SK-N-SH (cell line): ENCODE results near the gene IWS1.

Source experiments
- CHD2 ChIP-seq: fragments of 150-350 bp; IDR thresholded peaks from 2 replicates; pipeline ENCODE4 v1.6.1; 2018; ENCODE audit warnings: low read length; ENCODE audit not compliant: partially characterized antibody
- FOXM1 ChIP-seq: IDR thresholded peaks from 2 replicates; pipeline ENCODE4 v1.4.0; 2012; ENCODE audit warnings: low read depth, mild to moderate bottlenecking
- NRF1 ChIP-seq: IDR thresholded peaks from 2 replicates; pipeline ENCODE4 v1.6.1; 2012; ENCODE audit warnings: low read depth, mild to moderate bottlenecking, low read length
- RFX5 ChIP-seq: IDR thresholded peaks from 2 replicates; pipeline ENCODE4 v1.6.1; 2012; ENCODE audit warnings: mild to moderate bottlenecking, improper control_type of control experiment, low read length
- RXRA ChIP-seq: IDR thresholded peaks from 2 replicates; pipeline ENCODE4 v1.4.0; 2012; ENCODE audit warnings: low read depth, mild to moderate bottlenecking, borderline replicate concordance
- SIN3A ChIP-seq: IDR thresholded peaks from 2 replicates; pipeline ENCODE4 v1.6.1; 2012; ENCODE audit warnings: low read depth, mild to moderate bottlenecking, low read length, moderate library complexity, borderline replicate concordance
- SMC3 ChIP-seq: IDR thresholded peaks from 2 replicates; pipeline ENCODE4 v1.6.1; 2012; ENCODE audit warnings: low read depth, low read length, improper control_type of control experiment
- YY1 ChIP-seq: IDR thresholded peaks from 2 replicates; pipeline ENCODE4 v1.4.0; 2012; ENCODE audit warnings: low read depth, mild to moderate bottlenecking
- TF ChIP-seq, protein P1 (sequence below): IDR thresholded peaks from 2 replicates; pipeline ENCODE4 v1.4.0; 2012; ENCODE audit warnings: low read depth, borderline replicate concordance
- TF ChIP-seq, protein P2 (sequence below): fragments of 200-600 bp; sonication (generic); IDR thresholded peaks from 2 replicates; pipeline ENCODE4 v1.6.1; 2017; ENCODE audit warnings: antibody characterized with exemption, mild to moderate bottlenecking, moderate library complexity
- TF ChIP-seq, protein P3 (sequence below): IDR thresholded peaks from 2 replicates; pipeline ENCODE4 v1.4.0; 2012; ENCODE audit warnings: low read depth, borderline replicate concordance

DNA sequence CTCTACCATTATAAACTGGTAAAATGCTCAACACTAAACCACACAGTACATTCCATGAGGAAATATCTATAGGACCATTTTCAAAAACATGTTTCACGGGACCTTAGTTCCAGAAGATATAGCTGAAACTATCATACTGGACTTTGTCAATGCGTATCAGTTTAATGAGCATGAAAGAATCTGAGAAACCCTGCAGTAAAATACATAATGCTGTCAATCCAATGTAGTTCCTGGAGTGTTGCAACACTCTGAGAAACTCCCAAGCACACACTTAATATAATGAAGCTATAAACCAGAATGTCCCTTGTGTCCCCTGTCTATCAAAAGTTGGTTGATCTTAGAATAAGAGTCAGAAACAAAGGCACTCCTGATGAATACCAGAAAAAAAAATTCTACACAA lies 16.2 kb downstream of the IWS1 start:
- TF ChIP-seq SIN3A (no peak), RFX5 (no peak), FOXM1 (no peak), SMC3 (no peak), NRF1 (no peak), CHD2 (no peak), YY1 (no peak), RXRA (no peak)
- TF ChIP-seq, protein P1, sequence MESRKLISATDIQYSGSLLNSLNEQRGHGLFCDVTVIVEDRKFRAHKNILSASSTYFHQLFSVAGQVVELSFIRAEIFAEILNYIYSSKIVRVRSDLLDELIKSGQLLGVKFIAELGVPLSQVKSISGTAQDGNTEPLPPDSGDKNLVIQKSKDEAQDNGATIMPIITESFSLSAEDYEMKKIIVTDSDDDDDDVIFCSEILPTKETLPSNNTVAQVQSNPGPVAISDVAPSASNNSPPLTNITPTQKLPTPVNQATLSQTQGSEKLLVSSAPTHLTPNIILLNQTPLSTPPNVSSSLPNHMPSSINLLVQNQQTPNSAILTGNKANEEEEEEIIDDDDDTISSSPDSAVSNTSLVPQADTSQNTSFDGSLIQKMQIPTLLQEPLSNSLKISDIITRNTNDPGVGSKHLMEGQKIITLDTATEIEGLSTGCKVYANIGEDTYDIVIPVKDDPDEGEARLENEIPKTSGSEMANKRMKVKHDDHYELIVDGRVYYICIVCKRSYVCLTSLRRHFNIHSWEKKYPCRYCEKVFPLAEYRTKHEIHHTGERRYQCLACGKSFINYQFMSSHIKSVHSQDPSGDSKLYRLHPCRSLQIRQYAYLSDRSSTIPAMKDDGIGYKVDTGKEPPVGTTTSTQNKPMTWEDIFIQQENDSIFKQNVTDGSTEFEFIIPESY = no peak
- TF ChIP-seq, protein P2, sequence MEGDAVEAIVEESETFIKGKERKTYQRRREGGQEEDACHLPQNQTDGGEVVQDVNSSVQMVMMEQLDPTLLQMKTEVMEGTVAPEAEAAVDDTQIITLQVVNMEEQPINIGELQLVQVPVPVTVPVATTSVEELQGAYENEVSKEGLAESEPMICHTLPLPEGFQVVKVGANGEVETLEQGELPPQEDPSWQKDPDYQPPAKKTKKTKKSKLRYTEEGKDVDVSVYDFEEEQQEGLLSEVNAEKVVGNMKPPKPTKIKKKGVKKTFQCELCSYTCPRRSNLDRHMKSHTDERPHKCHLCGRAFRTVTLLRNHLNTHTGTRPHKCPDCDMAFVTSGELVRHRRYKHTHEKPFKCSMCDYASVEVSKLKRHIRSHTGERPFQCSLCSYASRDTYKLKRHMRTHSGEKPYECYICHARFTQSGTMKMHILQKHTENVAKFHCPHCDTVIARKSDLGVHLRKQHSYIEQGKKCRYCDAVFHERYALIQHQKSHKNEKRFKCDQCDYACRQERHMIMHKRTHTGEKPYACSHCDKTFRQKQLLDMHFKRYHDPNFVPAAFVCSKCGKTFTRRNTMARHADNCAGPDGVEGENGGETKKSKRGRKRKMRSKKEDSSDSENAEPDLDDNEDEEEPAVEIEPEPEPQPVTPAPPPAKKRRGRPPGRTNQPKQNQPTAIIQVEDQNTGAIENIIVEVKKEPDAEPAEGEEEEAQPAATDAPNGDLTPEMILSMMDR = no peak
- TF ChIP-seq, protein P3, sequence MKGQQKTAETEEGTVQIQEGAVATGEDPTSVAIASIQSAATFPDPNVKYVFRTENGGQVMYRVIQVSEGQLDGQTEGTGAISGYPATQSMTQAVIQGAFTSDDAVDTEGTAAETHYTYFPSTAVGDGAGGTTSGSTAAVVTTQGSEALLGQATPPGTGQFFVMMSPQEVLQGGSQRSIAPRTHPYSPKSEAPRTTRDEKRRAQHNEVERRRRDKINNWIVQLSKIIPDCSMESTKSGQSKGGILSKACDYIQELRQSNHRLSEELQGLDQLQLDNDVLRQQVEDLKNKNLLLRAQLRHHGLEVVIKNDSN = no peak
